ENCODE measurements around the gene LRFN4.
A peak's percentile ranks its signal among the peaks of the same experiment; 100 is the strongest.

Gene LRFN4

DNA sequence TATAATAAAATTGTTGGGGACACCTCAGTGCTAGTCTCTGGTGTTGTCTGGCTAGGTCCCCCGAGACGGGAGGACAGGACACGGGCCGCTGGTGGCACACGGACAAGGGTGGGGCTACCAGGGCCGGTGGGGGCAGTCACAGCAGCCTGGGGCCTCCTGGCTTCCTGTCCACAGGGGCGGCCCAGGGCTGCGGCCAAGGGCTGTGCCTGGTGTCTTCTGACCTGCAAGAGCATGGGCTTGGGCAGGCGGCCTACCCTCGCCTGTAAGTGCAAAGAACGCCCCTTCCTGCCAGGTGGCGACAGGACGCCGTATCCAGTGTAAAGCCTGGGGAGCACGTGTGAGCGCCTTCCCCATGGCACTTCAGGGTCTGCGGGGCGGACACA, 3.6 kb downstream of the LRFN4 start:
- no peak overlapping the region for H3K27ac ChIP-seq (replicated peaks; ENCODE audit: low read length)
- DNase-seq (ENCODE audit: low spot score): no peak
- no CpG with 5 or more reads among the region's 18 CpGs for WGBS, 2 donors (ENCODE audit: extremely low coverage in 2 of 2, insufficient read length in 2 of 2, insufficient replicate concordance in 1 of 2)

DNA sequence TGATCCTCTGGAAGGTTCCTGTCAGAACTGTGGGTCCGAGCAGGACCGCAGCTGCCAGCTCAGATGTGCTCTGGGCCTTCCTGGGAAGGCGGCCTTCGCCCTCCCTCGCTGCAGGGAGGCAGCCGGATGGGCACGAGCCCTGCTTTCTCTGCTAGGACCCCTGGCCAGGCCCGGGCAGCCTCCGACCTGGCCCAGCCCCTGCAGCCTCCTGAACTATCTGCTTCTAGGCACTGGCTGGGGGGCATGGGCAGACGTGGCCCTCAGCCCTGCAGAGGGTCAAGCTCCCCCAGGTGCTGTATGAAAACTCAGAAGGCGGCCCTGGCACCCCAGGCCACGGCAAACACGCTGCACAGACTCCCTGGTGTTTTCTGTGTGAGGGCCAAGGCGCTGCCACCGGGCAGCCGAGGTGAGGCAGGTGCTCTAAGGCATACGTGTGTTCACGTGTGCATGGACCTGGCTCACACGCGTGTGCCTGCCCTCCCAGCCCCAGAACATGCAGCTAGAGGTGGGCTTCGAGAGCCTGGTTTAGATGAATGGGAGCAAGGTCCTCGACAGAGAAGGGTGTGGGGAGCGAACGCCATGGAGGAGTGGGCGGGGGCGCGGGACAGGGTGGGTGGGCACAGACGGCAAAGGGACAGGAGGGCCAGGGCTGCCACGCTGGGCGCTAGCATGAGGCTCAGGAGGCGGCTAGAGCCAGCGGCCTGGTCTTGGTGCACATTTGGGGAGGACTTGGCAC, 4.3 kb downstream of the LRFN4 start:
- H2AK5ac ChIP-seq (ENCODE audit: low read depth, low read length): no peak overlapping the region
- no peak overlapping the region for H3K18ac ChIP-seq (ENCODE audit: low read length)
- no peak overlapping the region for H3K4me2 ChIP-seq (ENCODE audit: insufficient read depth, low read length, poor library complexity, severe bottlenecking)
- no peak overlapping the region for H3K4ac ChIP-seq (ENCODE audit: low read length)
- H3K36me3 ChIP-seq (replicated peaks in 1 of 2; ENCODE audit: control insufficient read depth in 2 of 2, insufficient read depth in 2 of 2, low read length in 2 of 2): peaks cover 3 to 14% of the 10 kb centered on the region in 2 donors
- peak overlapping the region; percentile 95 for H3K23ac ChIP-seq (ENCODE audit: low read depth, low read length, poor library complexity)
- H2AFZ ChIP-seq (ENCODE audit: low read length): no peak overlapping the region
- no peak overlapping the region for H2BK15ac ChIP-seq (ENCODE audit: low read length)
- H3K9ac ChIP-seq (ENCODE audit: low read depth, low read length, poor library complexity): peak overlapping the region; percentile 60
- no peak for DNase-seq (ENCODE audit: low spot score)
- peak overlapping the region; percentile 75 for H2BK5ac ChIP-seq (ENCODE audit: low read length)
- no CpG with 5 or more reads among the region's 32 CpGs for WGBS, 2 donors (ENCODE audit: extremely low coverage in 2 of 2, insufficient read length in 2 of 2, insufficient replicate concordance in 1 of 2)
- H3K27me3 ChIP-seq (ENCODE audit: control insufficient read depth in 3 of 3, insufficient read depth in 3 of 3, low read depth in 1 of 3, low read length in 3 of 3): no peaks in the 10 kb centered on the region
- H3K14ac ChIP-seq (ENCODE audit: low read length): peak overlapping the region; percentile 82
- no peak overlapping the region for H3K4me3 ChIP-seq (ENCODE audit: low read length in 2 of 2)
- no peak overlapping the region for H3K27ac ChIP-seq (replicated peaks; ENCODE audit: low read length)
- no peaks in the 10 kb centered on the region for H3K9me3 ChIP-seq (replicated peaks in 1 of 2; ENCODE audit: control insufficient read depth in 2 of 2, insufficient read depth in 1 of 2, low read depth in 1 of 2, low read length in 2 of 2)
- H3K4me1 ChIP-seq (ENCODE audit: control insufficient read depth in 2 of 2, insufficient read depth in 1 of 2, low read depth in 1 of 2, low read length in 2 of 2): peaks cover 0 to 5% of the 10 kb centered on the region in 2 donors
- H2BK12ac ChIP-seq (ENCODE audit: low read length): no peak overlapping the region
- peak overlapping the region; percentile 43 for H4K8ac ChIP-seq (ENCODE audit: low read depth, low read length)
- H2BK120ac ChIP-seq (ENCODE audit: low read depth, low read length): no peak overlapping the region
- no peak overlapping the region for H4K91ac ChIP-seq (ENCODE audit: low read depth, low read length, poor library complexity)
- H3K79me1 ChIP-seq (ENCODE audit: low read depth, low read length): peaks cover 10% of the 10 kb centered on the region

More for the DNA sequence above, 3.6 kb downstream of the LRFN4 start:
- no peaks in the 10 kb centered on the region for H3K27me3 ChIP-seq (ENCODE audit: control insufficient read depth in 3 of 3, insufficient read depth in 3 of 3, low read depth in 1 of 3, low read length in 3 of 3)
- peak overlapping the region; percentile 58 for H2BK12ac ChIP-seq (ENCODE audit: low read length)
- no peak overlapping the region for H3K9ac ChIP-seq (ENCODE audit: low read depth, low read length, poor library complexity)
- peaks cover 3 to 14% of the 10 kb centered on the region in 2 donors for H3K36me3 ChIP-seq (replicated peaks in 1 of 2; ENCODE audit: control insufficient read depth in 2 of 2, insufficient read depth in 2 of 2, low read length in 2 of 2)
- no peaks in the 10 kb centered on the region for H3K9me3 ChIP-seq (replicated peaks in 1 of 2; ENCODE audit: control insufficient read depth in 2 of 2, insufficient read depth in 1 of 2, low read depth in 1 of 2, low read length in 2 of 2)
- H3K4me1 ChIP-seq (ENCODE audit: control insufficient read depth in 2 of 2, insufficient read depth in 1 of 2, low read depth in 1 of 2, low read length in 2 of 2): peaks cover 4 to 10% of the 10 kb centered on the region in 2 donors
- no peak overlapping the region for H3K4me3 ChIP-seq (ENCODE audit: low read length in 2 of 2)
- no peak overlapping the region for H4K8ac ChIP-seq (ENCODE audit: low read depth, low read length)
- no peak overlapping the region for H3K4me2 ChIP-seq (ENCODE audit: insufficient read depth, low read length, poor library complexity, severe bottlenecking)
- H2BK5ac ChIP-seq (ENCODE audit: low read length): no peak overlapping the region
- no peak overlapping the region for H2BK15ac ChIP-seq (ENCODE audit: low read length)
- H2BK120ac ChIP-seq (ENCODE audit: low read depth, low read length): no peak overlapping the region
- H4K91ac ChIP-seq (ENCODE audit: low read depth, low read length, poor library complexity): no peak overlapping the region
- H3K23ac ChIP-seq (ENCODE audit: low read depth, low read length, poor library complexity): peak overlapping the region; percentile 95
- peak overlapping the region; percentile 48 for H3K18ac ChIP-seq (ENCODE audit: low read length)
- peak overlapping the region; percentile 8 for H3K14ac ChIP-seq (ENCODE audit: low read length)
- peaks cover 10% of the 10 kb centered on the region for H3K79me1 ChIP-seq (ENCODE audit: low read depth, low read length)
- H2AFZ ChIP-seq (ENCODE audit: low read length): no peak overlapping the region
- H2AK5ac ChIP-seq (ENCODE audit: low read depth, low read length): no peak overlapping the region
- H3K4ac ChIP-seq (ENCODE audit: low read length): no peak overlapping the region

DNA sequence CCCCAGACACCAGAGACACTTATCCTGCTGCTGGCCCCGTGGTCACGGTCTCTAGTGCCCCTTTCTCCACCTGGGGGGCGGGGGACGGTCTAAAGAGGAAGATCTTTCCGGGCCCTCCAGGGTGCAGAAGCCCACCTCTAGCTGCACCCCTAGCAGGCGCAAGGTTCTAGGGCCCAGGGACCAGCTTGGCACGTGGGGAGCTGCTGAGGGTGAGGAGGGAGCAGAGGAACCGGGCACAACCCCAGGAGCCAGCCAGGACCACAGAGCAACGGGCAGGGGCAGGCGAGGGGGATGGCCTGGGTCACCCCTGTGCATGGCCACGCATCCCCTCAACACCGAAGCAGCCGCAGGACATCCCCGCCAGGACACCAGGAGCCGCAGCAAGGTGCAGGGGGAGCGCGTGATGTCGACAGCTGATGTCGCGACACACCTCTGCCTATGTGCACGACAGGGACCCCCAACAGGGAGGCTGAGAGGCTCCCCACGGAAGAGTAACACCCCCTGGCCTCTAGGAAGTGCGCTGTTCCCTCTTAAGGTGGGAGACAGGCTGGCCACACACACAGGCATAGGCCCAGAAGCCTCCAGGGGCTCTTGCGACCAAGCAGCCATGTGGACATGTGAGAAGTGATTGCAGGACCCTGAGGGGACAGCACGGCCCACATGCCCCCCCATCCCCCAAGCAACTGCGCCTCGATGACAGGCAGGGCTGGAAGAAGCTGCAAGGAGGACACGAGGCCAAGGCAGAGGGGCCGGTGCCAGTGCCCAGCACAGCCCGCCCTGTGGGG, 5.1 kb downstream of the LRFN4 start:
- Histone ChIP-seq H3K27me3 (ENCODE audit: control insufficient read depth in 3 of 3, insufficient read depth in 3 of 3, low read depth in 1 of 3, low read length in 3 of 3) (no peaks in the 10 kb centered on the region), H3K4me1 (ENCODE audit: control insufficient read depth in 2 of 2, insufficient read depth in 1 of 2, low read depth in 1 of 2, low read length in 2 of 2) (peaks cover 0 to 4% of the 10 kb centered on the region in 2 donors), H2BK120ac (ENCODE audit: low read depth, low read length) (no peak overlapping the region), H3K18ac (ENCODE audit: low read length) (no peak overlapping the region), H3K23ac (ENCODE audit: low read depth, low read length, poor library complexity) (no peak overlapping the region), H4K91ac (ENCODE audit: low read depth, low read length, poor library complexity) (no peak overlapping the region), H2AK5ac (ENCODE audit: low read depth, low read length) (no peak overlapping the region), H2BK12ac (ENCODE audit: low read length) (no peak overlapping the region), H3K4ac (ENCODE audit: low read length) (no peak overlapping the region), H3K4me2 (ENCODE audit: insufficient read depth, low read length, poor library complexity, severe bottlenecking) (no peak overlapping the region), H3K27ac (replicated peaks; ENCODE audit: low read length) (no peak overlapping the region), H4K8ac (ENCODE audit: low read depth, low read length) (no peak overlapping the region), H3K14ac (ENCODE audit: low read length) (peak overlapping the region; percentile 38), H3K9me3 (replicated peaks in 1 of 2; ENCODE audit: control insufficient read depth in 2 of 2, insufficient read depth in 1 of 2, low read depth in 1 of 2, low read length in 2 of 2) (no peaks in the 10 kb centered on the region), H2AFZ (ENCODE audit: low read length) (no peak overlapping the region), H3K79me1 (ENCODE audit: low read depth, low read length) (peaks cover 7% of the 10 kb centered on the region), H3K9ac (ENCODE audit: low read depth, low read length, poor library complexity) (no peak overlapping the region), H3K4me3 (ENCODE audit: low read length in 2 of 2) (no peak overlapping the region), H3K36me3 (replicated peaks in 1 of 2; ENCODE audit: control insufficient read depth in 2 of 2, insufficient read depth in 2 of 2, low read length in 2 of 2) (peaks cover 3 to 14% of the 10 kb centered on the region in 2 donors), H2BK5ac (ENCODE audit: low read length) (no peak overlapping the region), H2BK15ac (ENCODE audit: low read length) (no peak overlapping the region)
- no peak for DNase-seq (ENCODE audit: low spot score)
- no CpG with 5 or more reads among the region's 30 CpGs for WGBS, 2 donors (ENCODE audit: extremely low coverage in 2 of 2, insufficient read length in 2 of 2, insufficient replicate concordance in 1 of 2)

DNA sequence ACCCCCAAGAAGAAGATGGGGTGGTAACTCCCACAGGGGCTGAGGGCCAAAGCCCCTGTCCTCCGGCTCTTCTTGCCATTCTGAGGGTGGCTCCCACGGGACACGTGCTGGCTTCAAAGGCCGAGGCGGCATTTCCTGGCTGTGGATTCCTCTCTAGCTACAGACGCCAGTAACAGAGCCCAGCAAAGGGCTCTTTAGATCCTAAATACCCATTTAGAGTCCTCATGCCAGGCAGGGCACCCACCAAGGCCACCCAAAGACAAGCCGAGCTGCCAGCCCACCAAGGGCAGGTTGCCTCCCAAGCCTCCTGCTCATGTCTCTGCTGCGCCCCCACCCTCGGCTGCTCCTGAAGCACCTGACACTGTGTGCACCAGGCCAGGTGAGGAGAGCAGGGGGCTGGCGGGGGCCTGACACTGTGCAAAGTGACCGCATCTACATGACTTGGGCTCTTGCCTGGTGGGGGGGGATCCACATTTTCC, 5.7 kb downstream of the LRFN4 start:
- Histone ChIP-seq H3K14ac (ENCODE audit: low read length) (no peak overlapping the region), H2BK5ac (ENCODE audit: low read length) (no peak overlapping the region), H4K8ac (ENCODE audit: low read depth, low read length) (peak overlapping the region; percentile 82), H3K36me3 (replicated peaks in 1 of 2; ENCODE audit: control insufficient read depth in 2 of 2, insufficient read depth in 2 of 2, low read length in 2 of 2) (peaks cover 4 to 13% of the 10 kb centered on the region in 2 donors), H2BK15ac (ENCODE audit: low read length) (no peak overlapping the region), H2AK5ac (ENCODE audit: low read depth, low read length) (no peak overlapping the region), H4K91ac (ENCODE audit: low read depth, low read length, poor library complexity) (no peak overlapping the region), H3K4ac (ENCODE audit: low read length) (no peak overlapping the region), H2BK12ac (ENCODE audit: low read length) (no peak overlapping the region), H3K27ac (replicated peaks; ENCODE audit: low read length) (no peak overlapping the region), H3K4me2 (ENCODE audit: insufficient read depth, low read length, poor library complexity, severe bottlenecking) (no peak overlapping the region), H3K4me3 (ENCODE audit: low read length in 2 of 2) (no peak overlapping the region), H3K4me1 (ENCODE audit: control insufficient read depth in 2 of 2, insufficient read depth in 1 of 2, low read depth in 1 of 2, low read length in 2 of 2) (peaks cover 0 to under 1% of the 10 kb centered on the region in 2 donors), H3K9ac (ENCODE audit: low read depth, low read length, poor library complexity) (no peak overlapping the region), H3K79me1 (ENCODE audit: low read depth, low read length) (peaks cover 6% of the 10 kb centered on the region), H2BK120ac (ENCODE audit: low read depth, low read length) (no peak overlapping the region), H3K27me3 (ENCODE audit: control insufficient read depth in 3 of 3, insufficient read depth in 3 of 3, low read depth in 1 of 3, low read length in 3 of 3) (no peaks in the 10 kb centered on the region), H3K18ac (ENCODE audit: low read length) (no peak overlapping the region), H3K23ac (ENCODE audit: low read depth, low read length, poor library complexity) (no peak overlapping the region), H3K9me3 (replicated peaks in 1 of 2; ENCODE audit: control insufficient read depth in 2 of 2, insufficient read depth in 1 of 2, low read depth in 1 of 2, low read length in 2 of 2) (no peaks in the 10 kb centered on the region), H2AFZ (ENCODE audit: low read length) (no peak overlapping the region)
- no peak for DNase-seq (ENCODE audit: low spot score)
- no CpG with 5 or more reads among the region's 11 CpGs for WGBS, 2 donors (ENCODE audit: extremely low coverage in 2 of 2, insufficient read length in 2 of 2, insufficient replicate concordance in 1 of 2)

Measured in neuronal stem cell (in vitro differentiated cells).